ENCODE data around the gene TMPRSS3. TPM values are rescaled to one million over a fixed set of nuclear protein-coding genes. Genes with fewer than 3 reads are reported as not detected.
"Not testable (repeated sequence)": the region's sequence is repeated elsewhere in the genome, so short reads cannot be mapped to it uniquely, and the experiment has no call there.

TMPRSS3 gene
- total RNA-seq, 2 experiments from 2014 or later = 22.3 to 27.4 TPM

GRCh38 chr21:42412636-42412933 is 16.7 kb upstream of the TMPRSS3 start:
- peaks cover 25% of the 10 kb centered on the region for H3K4me1 Mint-ChIP-seq
- no peaks in the 10 kb centered on the region for H3K27me3 Mint-ChIP-seq
- H3K36me3 Mint-ChIP-seq = peaks cover 51% of the 10 kb centered on the region
- DNase-seq (no peak), ATAC-seq (no peak)
- no peak overlapping the region for H3K4me3 Mint-ChIP-seq
- CTCF ChIA-PET = interaction anchor here (1.9 to 5.7 kb wide), 2 partner anchors 9 kb away, joined by 10 to 41 read pairs; partner anchors contain the start of gene UBASH3A
- peaks cover 2% of the 10 kb centered on the region for H3K9me3 Mint-ChIP-seq (ENCODE audit: low read depth)
- peak overlapping the region; percentile 50 for H3K27ac Mint-ChIP-seq

GRCh38 chr21:42411891-42412635 is 16.2 kb upstream of the TMPRSS3 start:
- H3K27ac Mint-ChIP-seq = peak overlapping the region; percentile 50
- no peak for DNase-seq
- peaks cover 51% of the 10 kb centered on the region for H3K36me3 Mint-ChIP-seq
- peaks cover 28% of the 10 kb centered on the region for H3K4me1 Mint-ChIP-seq
- H3K9me3 Mint-ChIP-seq (ENCODE audit: low read depth) = no peaks in the 10 kb centered on the region
- no peak overlapping the region for H3K4me3 Mint-ChIP-seq
- CTCF ChIA-PET = interaction anchor here (1.0 to 5.7 kb wide), 3 partner anchors 9 to 102 kb away, joined by 3 to 41 read pairs (median 3); no protein-coding TSS in a partner anchor
- H3K27me3 Mint-ChIP-seq = no peaks in the 10 kb centered on the region
- no peak for ATAC-seq

- H3K4me3 Mint-ChIP-seq = no peak overlapping the region
- no peak overlapping the region for H3K27ac Mint-ChIP-seq
- peaks cover 35% of the 10 kb centered on the region for H3K4me1 Mint-ChIP-seq
- DNase-seq (peak; percentile 67), ATAC-seq (no peak)
- H3K36me3 Mint-ChIP-seq = peaks cover 52% of the 10 kb centered on the region
- no peaks in the 10 kb centered on the region for H3K9me3 Mint-ChIP-seq (ENCODE audit: low read depth)
- no peaks in the 10 kb centered on the region for H3K27me3 Mint-ChIP-seq
- CTCF ChIA-PET = interaction anchor here (1.0 to 5.7 kb wide), 3 partner anchors 10 to 101 kb away, joined by 3 to 41 read pairs (median 3); no protein-coding TSS in a partner anchor
Observed at GRCh38 chr21:42411197-42411869, 15.5 kb upstream of the TMPRSS3 start.

GRCh38 chr21:42409366-42409765 is 13.5 kb upstream of the TMPRSS3 start:
- DNase-seq (no peak), ATAC-seq (no peak)
- Mint-ChIP-seq H3K4me1 (peaks cover 36% of the 10 kb centered on the region), H3K27me3 (no peaks in the 10 kb centered on the region), H3K27ac (peak overlapping the region; percentile 69), H3K36me3 (peaks cover 58% of the 10 kb centered on the region), H3K9me3 (ENCODE audit: low read depth) (no peaks in the 10 kb centered on the region), H3K4me3 (no peak overlapping the region)
- CTCF ChIA-PET = interaction anchor here (1.3 to 5.7 kb wide), 2 partner anchors 12 to 22 kb away, joined by 3 to 41 read pairs; no protein-coding TSS in a partner anchor

- not testable (repeated sequence) for ATAC-seq; DNase-seq; H3K4me3 Mint-ChIP-seq; H3K9me3 Mint-ChIP-seq (ENCODE audit: low read depth); H3K27me3 Mint-ChIP-seq; H3K27ac Mint-ChIP-seq
- Mint-ChIP-seq H3K4me1 (peaks cover 36% of the 10 kb centered on the region), H3K36me3 (peaks cover 54% of the 10 kb centered on the region)
- CTCF ChIA-PET = interaction anchor here (1.1 to 5.7 kb wide), 3 partner anchors 13 to 99 kb away, joined by 3 to 41 read pairs (median 3); no protein-coding TSS in a partner anchor
Observed at GRCh38 chr21:42408718-42409117, 12.9 kb upstream of the TMPRSS3 start.

- no peak for ATAC-seq
- Mint-ChIP-seq H3K4me3 (peak overlapping the region; percentile 96), H3K36me3 (peaks cover 45% of the 10 kb centered on the region), H3K9me3 (ENCODE audit: low read depth) (no peaks in the 10 kb centered on the region), H3K27me3 (no peaks in the 10 kb centered on the region), H3K4me1 (peaks cover 45% of the 10 kb centered on the region), H3K27ac (peak overlapping the region; percentile 99)
- CTCF ChIA-PET = interaction anchor here (5.7 kb wide), 1 partner anchor 14 kb away, joined by 41 read pairs; no protein-coding TSS in a partner anchor
- DNase-seq = no peak
Observed at GRCh38 chr21:42407476-42407875, 11.6 kb upstream of the TMPRSS3 start.

- Mint-ChIP-seq H3K9me3 (ENCODE audit: low read depth) (peaks cover 4% of the 10 kb centered on the region), H3K27me3 (no peaks in the 10 kb centered on the region), H3K4me3 (peak overlapping the region; percentile 96), H3K27ac (peak overlapping the region; percentile 99), H3K36me3 (peaks cover 48% of the 10 kb centered on the region), H3K4me1 (peaks cover 50% of the 10 kb centered on the region)
- ATAC-seq = no peak
- CTCF ChIA-PET = interaction anchor here (5.7 kb wide), 1 partner anchor 15 kb away, joined by 41 read pairs; no protein-coding TSS in a partner anchor
- no peak for DNase-seq
Observed at GRCh38 chr21:42406866-42407265, 11.0 kb upstream of the TMPRSS3 start.

- peak; percentile 85 for DNase-seq
- CTCF ChIA-PET = interaction anchor here (3.3 kb wide), 1 partner anchor 20 kb away, joined by 18 read pairs; no protein-coding TSS in a partner anchor
- Mint-ChIP-seq H3K36me3 (peaks cover 53% of the 10 kb centered on the region), H3K27ac (peak overlapping the region; percentile 99), H3K9me3 (ENCODE audit: low read depth) (peaks cover 7% of the 10 kb centered on the region), H3K4me3 (peak overlapping the region; percentile 96), H3K4me1 (peaks cover 56% of the 10 kb centered on the region), H3K27me3 (no peaks in the 10 kb centered on the region)
- ATAC-seq = peak; percentile 68
Observed at GRCh38 chr21:42406201-42406621, 10.4 kb upstream of the TMPRSS3 start.

GRCh38 chr21:42405064-42406013 is 9.5 kb upstream of the TMPRSS3 start:
- peak; percentile 13 for ATAC-seq
- Mint-ChIP-seq H3K9me3 (ENCODE audit: low read depth) (peaks cover 7% of the 10 kb centered on the region), H3K4me1 (peaks cover 62% of the 10 kb centered on the region), H3K36me3 (peaks cover 53% of the 10 kb centered on the region), H3K27me3 (no peaks in the 10 kb centered on the region), H3K4me3 (peak overlapping the region; percentile 96), H3K27ac (peak overlapping the region; percentile 99)
- DNase-seq = no peak
- CTCF ChIA-PET = interaction anchor here (1.2 to 4.1 kb wide), 9 partner anchors 8 to 171 kb away, joined by 3 to 28 read pairs (median 10); no protein-coding TSS in a partner anchor

GRCh38 chr21:42404539-42404938 is 8.7 kb upstream of the TMPRSS3 start:
- H3K4me1 Mint-ChIP-seq = peaks cover 58% of the 10 kb centered on the region
- DNase-seq (peak; percentile 63), ATAC-seq (peak; percentile 10)
- peaks cover 54% of the 10 kb centered on the region for H3K36me3 Mint-ChIP-seq
- H3K4me3 Mint-ChIP-seq = peak overlapping the region; percentile 96
- H3K27ac Mint-ChIP-seq = peak overlapping the region; percentile 99
- H3K27me3 Mint-ChIP-seq = no peaks in the 10 kb centered on the region
- H3K9me3 Mint-ChIP-seq (ENCODE audit: low read depth) = peaks cover 7% of the 10 kb centered on the region
- CTCF ChIA-PET = interaction anchor here (1.0 to 4.1 kb wide), 14 partner anchors 9 to 171 kb away, joined by 3 to 28 read pairs (median 10); no protein-coding TSS in a partner anchor

GRCh38 chr21:42403611-42404231 is 7.9 kb upstream of the TMPRSS3 start, which contains the start of gene UBASH3A:
TSS of gene UBASH3A (plus strand) at chr21:42403902. CDS start at chr21:42403946, 44 bp downstream.
- CTCF ChIA-PET = interaction anchor here (0.8 to 4.1 kb wide), 16 partner anchors 10 to 170 kb away, joined by 3 to 28 read pairs (median 8); no protein-coding TSS in a partner anchor
- Mint-ChIP-seq H3K27me3 (no peaks in the 10 kb centered on the region), H3K27ac (peak within 1 kb of the TSS; percentile 99), H3K4me3 (peak within 1 kb of the TSS; percentile 96), H3K9me3 (ENCODE audit: low read depth) (peaks cover 7% of the 10 kb centered on the region), H3K4me1 (peaks cover 57% of the 10 kb centered on the region), H3K36me3 (peaks cover 56% of the 10 kb centered on the region)
- ATAC-seq = peak; percentile 52
- peak; percentile 74 for DNase-seq

GRCh38 chr21:42401820-42402251 is 6.0 kb upstream of the TMPRSS3 start:
- H3K27ac Mint-ChIP-seq = peak overlapping the region; percentile 99
- peaks cover 51% of the 10 kb centered on the region for H3K36me3 Mint-ChIP-seq
- H3K27me3 Mint-ChIP-seq = no peaks in the 10 kb centered on the region
- peaks cover 51% of the 10 kb centered on the region for H3K4me1 Mint-ChIP-seq
- ATAC-seq (no peak), DNase-seq (no peak)
- CTCF ChIA-PET = interaction anchor here (1.3 to 4.1 kb wide), 2 partner anchors 19 to 20 kb away, joined by 3 to 28 read pairs; no protein-coding TSS in a partner anchor
- peaks cover 7% of the 10 kb centered on the region for H3K9me3 Mint-ChIP-seq (ENCODE audit: low read depth)
- H3K4me3 Mint-ChIP-seq = peak overlapping the region; percentile 57
